Omental fat pad (tissue), 4 donors: ENCODE results near the gene DHDDS. TPM values are rescaled to one million over a fixed set of nuclear protein-coding genes. Genes with fewer than 3 reads are reported as not detected.

Source experiments
- ATAC-seq: fragments of 150-250 bp; one replicate; pipeline ENCODE4 v1.9.1; 2016; ENCODE audit warnings: mild to moderate bottlenecking, moderate library complexity; ENCODE audit not compliant: low FRiP score
- DNase-seq: peaks from one replicate; pipeline ENCODE4 v3.0.0-alpha.2; 2019; ENCODE audit warnings: low spot score
- total RNA-seq, 4 donors: library from RNA; depleted of rRNA; stranded (reverse); fragments of >200 nt; gene quantifications; one replicate each; pipeline ENCODE4 v1.1.0, GENCODE V29; 2016
- TF ChIP-seq, protein P1 (sequence below), 3 donors: fragments of 450-650 bp; IDR thresholded peaks; one replicate each; pipeline ENCODE4 v1.5.1; 2016 to 2017; ENCODE audit warnings: antibody characterized with exemption in 3 of 3, mild to moderate bottlenecking in 3 of 3, moderate library complexity in 2 of 3

DHDDS gene
- total RNA-seq, 4 donors from 2014 or later = 44.9 to 117 (median 82.8) TPM

DNA sequence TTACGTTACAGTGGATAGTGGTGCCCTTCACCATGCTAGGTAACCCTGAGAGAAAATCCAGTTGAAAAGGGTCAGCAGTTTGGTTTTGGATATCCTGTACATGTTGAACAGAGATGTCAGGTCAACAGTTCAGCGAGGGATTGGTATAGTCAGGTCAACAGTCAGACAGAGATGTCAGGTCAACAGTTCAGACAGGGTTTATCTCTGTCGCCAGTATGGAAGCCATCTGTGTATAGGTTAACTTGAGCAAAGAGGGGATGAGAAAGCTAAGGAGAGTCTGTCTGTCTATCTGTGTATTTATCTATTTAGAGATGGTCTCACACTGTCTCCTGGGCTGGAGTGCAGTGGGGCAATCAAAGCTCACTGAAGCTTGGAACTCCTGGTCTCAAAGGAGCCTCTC is 17.7 kb downstream of the DHDDS start:
- DNase-seq = no peak
- TF ChIP-seq, protein P1, sequence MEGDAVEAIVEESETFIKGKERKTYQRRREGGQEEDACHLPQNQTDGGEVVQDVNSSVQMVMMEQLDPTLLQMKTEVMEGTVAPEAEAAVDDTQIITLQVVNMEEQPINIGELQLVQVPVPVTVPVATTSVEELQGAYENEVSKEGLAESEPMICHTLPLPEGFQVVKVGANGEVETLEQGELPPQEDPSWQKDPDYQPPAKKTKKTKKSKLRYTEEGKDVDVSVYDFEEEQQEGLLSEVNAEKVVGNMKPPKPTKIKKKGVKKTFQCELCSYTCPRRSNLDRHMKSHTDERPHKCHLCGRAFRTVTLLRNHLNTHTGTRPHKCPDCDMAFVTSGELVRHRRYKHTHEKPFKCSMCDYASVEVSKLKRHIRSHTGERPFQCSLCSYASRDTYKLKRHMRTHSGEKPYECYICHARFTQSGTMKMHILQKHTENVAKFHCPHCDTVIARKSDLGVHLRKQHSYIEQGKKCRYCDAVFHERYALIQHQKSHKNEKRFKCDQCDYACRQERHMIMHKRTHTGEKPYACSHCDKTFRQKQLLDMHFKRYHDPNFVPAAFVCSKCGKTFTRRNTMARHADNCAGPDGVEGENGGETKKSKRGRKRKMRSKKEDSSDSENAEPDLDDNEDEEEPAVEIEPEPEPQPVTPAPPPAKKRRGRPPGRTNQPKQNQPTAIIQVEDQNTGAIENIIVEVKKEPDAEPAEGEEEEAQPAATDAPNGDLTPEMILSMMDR (IDR thresholded peaks at IDR 0.05) = no peak
- ATAC-seq = no peak

DNA sequence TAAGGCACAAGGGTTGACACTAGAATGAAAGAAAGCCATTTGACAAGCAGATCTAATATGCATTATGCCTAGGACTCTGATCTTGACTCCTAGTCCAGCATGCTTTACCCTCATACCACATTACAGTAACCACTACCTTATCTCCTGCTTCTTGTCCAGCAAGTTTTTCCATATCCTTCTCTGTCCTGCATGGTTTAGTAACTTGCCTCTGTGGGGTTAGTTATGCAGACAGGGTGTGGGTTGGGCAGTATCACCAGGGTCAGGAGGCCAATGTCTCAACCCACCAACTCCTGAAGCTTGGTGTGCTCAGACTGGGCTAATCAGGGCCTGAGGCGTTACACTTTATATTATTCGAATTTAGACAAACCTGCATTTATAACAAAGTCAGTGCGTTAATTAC is 18.8 kb downstream of the DHDDS start:
- DNase-seq (no peak), ATAC-seq (no peak)
- TF ChIP-seq, protein P1 (IDR thresholded peaks at IDR 0.05) = no peak

DNA sequence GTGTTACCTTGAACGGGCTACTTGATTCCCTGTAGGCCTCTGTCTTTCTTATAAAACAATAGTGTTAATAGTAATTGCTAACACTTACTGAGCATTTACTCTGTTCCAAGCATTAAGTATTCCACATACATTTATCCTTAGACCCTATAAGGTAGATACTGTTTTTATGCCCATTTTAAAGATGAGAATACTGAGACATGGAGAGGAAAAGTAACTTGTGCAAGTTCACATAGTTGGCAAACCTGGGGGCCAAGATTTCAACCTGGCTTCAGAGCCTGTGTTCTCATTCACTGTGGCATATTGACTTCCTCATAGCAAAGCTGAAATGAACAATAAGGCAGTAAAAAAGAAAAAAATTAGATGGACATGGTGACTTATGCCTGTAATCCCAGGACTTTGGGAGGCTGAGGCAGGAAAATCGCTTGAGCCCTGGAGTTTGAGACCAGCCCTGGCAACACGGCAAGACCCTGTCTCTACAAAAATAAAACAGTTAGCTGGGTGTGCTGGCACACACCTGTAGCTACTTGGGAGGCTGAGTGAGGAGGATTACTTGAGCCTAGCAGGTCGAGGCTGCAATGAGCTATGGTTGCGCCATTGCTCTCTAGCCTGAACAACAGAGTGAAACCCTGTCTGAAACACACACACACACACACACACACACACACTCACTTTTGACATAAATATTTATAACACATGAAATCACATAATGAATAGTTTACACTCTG is 20.5 kb downstream of the DHDDS start:
- DNase-seq (no peak), ATAC-seq (no peak)

DNA sequence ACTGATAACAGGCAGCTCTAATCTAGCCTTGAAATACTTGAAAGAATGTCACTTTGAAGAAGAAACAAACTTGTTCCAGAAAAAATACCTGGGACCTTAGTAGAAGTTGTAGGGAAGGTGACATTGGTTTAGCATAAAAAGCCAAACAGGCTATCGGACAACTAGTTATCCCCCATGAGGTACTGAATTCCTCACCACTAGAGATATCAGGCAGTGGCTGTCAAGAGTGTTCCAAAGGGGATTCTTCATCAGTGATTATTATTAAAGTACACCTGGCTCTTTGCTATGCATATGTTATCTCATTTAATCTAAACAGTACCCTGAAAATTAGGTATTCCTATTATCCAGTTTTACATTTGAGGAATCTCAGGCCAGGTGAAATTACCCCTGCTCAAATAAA is 27.0 kb downstream of the DHDDS start:
- ATAC-seq (no peak), DNase-seq (no peak)
- TF ChIP-seq, protein P1 (IDR thresholded peaks at IDR 0.05) = no peak

More for the DNA sequence above, 20.5 kb downstream of the DHDDS start:
- TF ChIP-seq, protein P1 (IDR thresholded peaks at IDR 0.05) = no peak

DNA sequence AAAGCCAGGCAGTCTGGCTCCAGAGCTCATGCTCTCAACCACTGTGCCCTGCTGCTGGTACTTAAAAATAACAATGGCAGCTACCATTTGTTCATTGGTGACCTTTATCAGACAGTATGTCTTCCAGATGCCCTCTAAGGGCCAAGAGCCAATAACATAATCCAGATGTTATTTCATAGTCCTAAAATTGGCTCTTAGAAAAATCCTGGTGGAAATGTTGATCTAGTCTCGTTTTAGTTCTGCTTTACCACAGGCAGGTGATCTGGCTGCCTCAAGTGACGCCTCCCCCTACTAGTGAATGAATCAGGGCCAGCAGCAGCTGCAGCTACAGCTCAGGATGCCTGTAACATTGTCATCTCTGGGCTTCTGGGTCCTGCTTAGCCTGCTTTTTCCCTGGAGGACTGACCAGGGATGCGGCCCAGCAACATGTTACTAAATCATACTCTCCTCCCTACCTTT is 27.5 kb downstream of the DHDDS start:
- DNase-seq (no peak), ATAC-seq (no peak)
- TF ChIP-seq, protein P1 (IDR thresholded peaks at IDR 0.05) = no peak

DNA sequence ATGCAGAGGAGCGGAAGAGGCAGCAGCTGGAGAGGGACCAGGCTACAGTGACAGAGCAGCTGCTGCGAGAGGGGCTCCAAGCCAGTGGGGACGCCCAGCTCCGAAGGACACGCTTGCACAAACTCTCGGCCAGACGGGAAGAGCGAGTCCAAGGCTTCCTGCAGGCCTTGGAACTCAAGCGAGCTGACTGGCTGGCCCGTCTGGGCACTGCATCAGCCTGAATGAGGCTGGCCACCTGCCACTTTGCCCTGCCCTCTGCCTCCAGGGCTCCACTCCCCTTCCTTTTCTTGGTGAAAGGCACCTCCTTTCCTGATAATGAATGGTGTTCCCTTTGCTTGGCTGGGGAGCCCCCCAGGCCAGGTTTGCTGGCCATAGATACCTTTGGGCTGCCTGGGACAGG is 36.8 kb downstream of the DHDDS start:
- no peak for DNase-seq
- TF ChIP-seq, protein P1 (IDR thresholded peaks at IDR 0.05) = no peak
- no peak for ATAC-seq

DNA sequence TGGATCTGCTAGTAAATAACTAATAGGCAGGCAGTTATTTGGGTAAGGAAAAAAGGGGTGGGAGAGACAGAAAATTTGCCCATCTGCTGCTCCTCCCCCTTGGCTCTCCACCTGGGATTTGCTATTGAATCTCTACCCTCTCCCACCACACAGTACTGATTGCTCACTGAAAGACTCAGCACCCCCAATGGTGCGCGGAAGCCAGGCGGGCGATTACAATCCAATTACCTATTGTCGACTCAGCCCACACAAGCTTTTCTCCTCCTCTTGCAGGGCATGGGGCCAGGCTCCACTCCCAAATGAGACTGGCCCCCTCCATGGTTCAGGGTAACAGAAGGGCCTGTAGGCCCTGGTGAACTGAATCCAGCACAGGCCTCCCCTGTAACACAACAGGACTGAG is 37.4 kb downstream of the DHDDS start:
- DNase-seq (no peak), ATAC-seq (no peak)
- TF ChIP-seq, protein P1 (IDR thresholded peaks at IDR 0.05) = no peak
